NCI-H1694 (cell line): ENCODE results near the gene RSPH10B.
A peak's percentile ranks its signal among the peaks of the same experiment; 100 is the strongest.
"Not testable (repeated sequence)": the region's sequence is repeated elsewhere in the genome, so short reads cannot be mapped to it uniquely, and the experiment has no call there.

Experiments used
- DNase-seq: peaks from one replicate; lab custom pipeline; 2025; lab: John Stamatoyannopoulos, UW

The RSPH10B gene

DNA sequence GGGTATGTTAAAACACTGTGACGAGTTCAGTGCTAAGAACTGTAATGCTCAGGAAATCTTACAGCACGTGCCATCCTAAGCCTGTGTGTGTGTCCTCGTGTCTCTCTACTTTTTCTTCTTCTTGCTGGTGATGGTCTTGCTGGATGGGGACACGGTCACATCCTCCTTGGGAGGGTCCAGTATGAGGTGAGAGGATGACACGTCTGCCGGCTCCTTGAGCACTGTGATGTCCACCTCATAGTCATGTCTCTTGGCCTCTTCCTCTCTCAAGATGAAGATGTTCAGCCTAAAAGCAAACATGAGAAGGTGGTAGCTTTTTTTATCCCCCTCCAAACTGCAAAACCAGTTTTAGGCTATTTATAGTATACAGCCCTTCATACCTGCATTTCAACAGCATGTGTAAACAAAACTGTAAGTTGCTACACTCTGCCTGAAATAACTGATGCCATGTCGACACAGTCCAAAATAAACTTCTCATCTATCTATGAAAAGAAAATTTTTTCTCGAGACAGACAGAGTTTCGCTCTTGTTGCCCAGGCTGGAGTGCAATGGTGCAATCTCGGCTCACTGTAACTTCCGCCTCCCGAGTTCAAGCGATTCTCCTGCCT lies 44.1 kb downstream of the RSPH10B start:
- not testable (repeated sequence) for DNase-seq

- DNase-seq: not testable (repeated sequence)
Measured at GRCh38 chr7:5924630-5925029, 45.9 kb downstream of the RSPH10B start.

- not testable (repeated sequence) for DNase-seq
Measured at GRCh38 chr7:5924180-5924579, 46.3 kb downstream of the RSPH10B start.

GRCh38 chr7:5916529-5916928 lies 54.0 kb downstream of the RSPH10B start:
- DNase-seq: not testable (repeated sequence)

- not testable (repeated sequence) for DNase-seq
Measured at GRCh38 chr7:5908835-5909234, 61.7 kb downstream of the RSPH10B start.

- not testable (repeated sequence) for DNase-seq
Measured at GRCh38 chr7:5904726-5905125, 65.8 kb downstream of the RSPH10B start.

DNA sequence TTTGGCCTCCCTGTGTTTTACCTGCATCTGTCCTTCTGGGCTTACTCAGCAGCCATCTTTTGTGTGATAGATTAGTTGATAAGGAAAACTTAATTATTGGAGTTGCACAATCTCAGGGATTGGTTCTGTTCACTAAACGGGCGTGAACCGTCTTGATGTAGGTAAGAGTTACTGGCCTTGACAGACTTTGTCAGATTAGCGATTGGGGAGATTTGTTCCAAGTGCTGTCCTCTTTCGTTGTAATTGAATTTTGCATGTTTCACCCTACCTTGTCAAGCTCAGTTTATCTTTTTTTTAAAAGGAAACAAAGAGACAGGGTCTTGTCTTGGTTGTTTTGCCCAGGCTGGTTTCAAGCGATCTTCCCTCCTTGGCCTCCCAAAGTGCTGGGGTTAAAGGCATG lies 67.5 kb downstream of the RSPH10B start:
- not testable (repeated sequence) for DNase-seq

DNA sequence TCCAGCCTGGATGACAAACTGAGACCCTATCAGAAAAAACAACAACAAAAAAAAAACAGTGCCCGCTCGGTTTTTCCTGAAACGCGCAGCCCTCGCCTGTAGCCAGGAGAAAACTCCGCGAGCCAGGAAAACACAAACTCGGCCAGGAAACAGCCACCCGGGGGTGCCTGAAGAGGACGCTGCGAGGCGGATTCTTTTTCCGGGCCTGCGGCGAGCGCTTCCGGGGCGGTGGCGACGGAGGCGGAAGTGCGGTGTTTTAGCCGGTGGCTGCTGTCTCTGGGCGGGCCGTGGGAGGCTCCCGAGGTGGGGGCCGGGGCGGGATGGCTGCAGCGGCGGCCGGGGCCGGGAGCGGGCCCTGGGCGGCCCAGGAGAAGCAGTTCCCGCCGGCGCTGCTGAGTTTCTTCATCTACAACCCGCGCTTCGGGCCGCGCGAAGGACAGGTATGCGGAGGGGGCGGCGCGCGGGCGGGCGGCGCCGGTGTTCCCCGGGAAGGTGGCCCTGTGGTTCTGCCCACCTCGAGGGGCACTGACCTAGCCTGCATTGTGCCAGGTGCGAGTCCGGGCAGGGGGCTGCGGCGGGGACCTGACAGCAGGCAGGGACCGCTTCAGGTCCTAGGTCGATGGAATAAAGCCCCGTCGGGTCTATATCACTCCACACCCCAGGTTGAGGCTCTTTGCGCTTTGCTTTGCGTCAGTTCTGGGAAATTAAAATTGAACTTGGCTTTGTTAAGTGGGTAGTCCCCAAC lies 71.8 kb downstream of the RSPH10B start, which contains the start of gene CCZ1:
Gene CCZ1, plus strand, starts transcription at position 254 of the 745 bp plus-strand sequence. Its CDS starts 67 bp downstream, at position 321.
- DNase-seq: peak; percentile 24

DNA sequence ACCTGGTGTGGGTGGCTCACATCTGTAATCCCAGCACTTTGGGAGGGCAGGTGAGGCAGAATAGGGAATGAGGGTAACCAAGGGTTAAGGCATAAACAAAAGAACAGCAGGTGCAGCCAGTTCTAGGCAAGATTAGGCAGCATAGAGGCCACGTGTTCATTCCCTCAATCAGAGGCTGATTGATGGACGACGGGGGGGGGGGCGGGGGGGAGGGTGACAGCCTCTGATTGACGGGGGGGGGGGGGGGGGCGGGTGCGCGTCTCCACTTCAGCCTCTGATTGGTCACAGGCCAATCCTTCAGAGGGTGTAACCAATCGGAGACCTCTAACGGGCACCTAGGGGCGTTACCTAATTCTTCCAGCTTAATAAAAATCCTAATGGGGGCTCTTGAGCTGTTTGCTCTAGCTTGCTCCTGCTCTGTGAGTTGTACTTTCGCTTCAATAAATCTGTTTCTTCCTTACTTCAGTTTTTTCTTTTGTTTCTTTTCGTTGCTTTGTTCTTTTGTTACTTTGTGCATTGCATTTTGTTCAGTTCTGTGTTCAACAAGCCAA lies 73.0 kb downstream of the RSPH10B start:
- not testable (repeated sequence) for DNase-seq

DNA sequence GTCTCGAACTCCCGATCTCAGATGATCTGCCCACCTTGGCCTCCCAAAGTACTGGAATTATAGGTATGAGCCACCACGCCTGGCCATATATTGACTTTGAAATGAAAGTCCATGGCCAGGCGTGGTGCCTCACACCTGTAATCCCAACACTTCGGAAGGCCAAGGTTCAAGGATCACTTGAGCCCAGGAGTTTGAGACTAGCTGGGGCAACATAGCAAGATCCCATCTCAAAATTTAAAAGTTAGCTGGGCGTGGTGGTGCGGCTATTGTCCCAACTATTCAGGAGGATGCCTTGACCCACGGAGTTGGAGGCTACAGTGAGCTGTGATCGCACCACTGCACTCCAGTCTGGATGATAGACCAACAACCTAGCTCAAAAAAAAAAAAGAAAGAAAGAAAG lies 78.0 kb downstream of the RSPH10B start:
- DNase-seq: no peak

DNA sequence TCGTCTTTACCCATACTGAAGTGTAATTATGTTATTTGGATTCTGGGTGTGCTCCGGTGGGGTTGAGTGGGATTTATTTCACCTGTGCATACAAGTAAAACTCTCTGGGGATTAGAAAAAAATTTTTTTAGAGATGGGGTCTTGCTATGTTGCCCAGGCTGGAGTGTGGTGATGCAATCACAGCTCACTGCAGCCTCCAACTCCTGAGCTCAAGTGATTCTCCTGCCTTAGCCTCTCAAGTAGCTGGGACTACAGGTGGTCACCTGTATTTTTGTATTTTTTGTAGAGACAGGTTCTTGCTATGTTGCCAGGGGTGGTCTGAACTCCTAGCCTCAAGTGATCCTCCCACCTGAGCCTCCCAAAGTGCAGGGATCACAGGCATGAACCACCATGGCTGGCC lies 80.2 kb downstream of the RSPH10B start:
- not testable (repeated sequence) for DNase-seq

GRCh38 chr7:5888021-5888420 lies 82.5 kb downstream of the RSPH10B start:
- DNase-seq: not testable (repeated sequence)

- not testable (repeated sequence) for DNase-seq
Measured at GRCh38 chr7:5884431-5884830, 86.1 kb downstream of the RSPH10B start.

GRCh38 chr7:5880106-5880505 lies 90.4 kb downstream of the RSPH10B start:
- DNase-seq: not testable (repeated sequence)

DNA sequence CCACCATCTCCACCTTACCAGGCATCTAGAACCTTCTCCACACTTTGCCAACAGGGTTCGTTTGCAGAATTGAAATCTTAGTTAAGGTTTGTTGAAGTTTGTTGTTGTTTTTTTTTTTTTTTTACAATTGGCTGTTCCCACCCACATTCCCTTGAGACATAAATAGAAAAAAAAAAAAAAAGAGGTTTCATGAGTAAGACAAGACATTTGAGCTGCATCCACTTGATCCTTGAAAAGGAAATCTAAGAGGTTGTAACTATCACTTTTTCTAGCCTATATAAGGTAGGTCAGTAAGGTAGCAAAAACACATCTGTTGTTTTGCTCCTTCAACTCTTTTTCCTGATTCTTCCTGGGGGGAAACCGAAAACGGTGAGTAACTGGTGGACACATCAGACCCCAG lies 90.9 kb downstream of the RSPH10B start:
- DNase-seq: not testable (repeated sequence)
